Gastrocnemius medialis (tissue), 4 donors: Measurements from ENCODE around the gene CCDC57. TPM values are rescaled to one million over a fixed set of nuclear protein-coding genes. Genes with fewer than 3 reads are reported as not detected.

Experiments
- ATAC-seq, 2 donors: fragments of 150-250 bp; one replicate each; pipeline ENCODE4 v1.9.1; 2016
- DNase-seq, 2 donors: peaks; one replicate each; pipeline ENCODE4 v3.0.0-alpha.2; 2019
- H3K27ac ChIP-seq, 4 donors: fragments of 200-600 bp; sonication (generic); 1 replicate in 1 of 4; 2 replicates in 3 of 4; pipeline ENCODE4 v1.5.1; 2016 to 2018; ENCODE audit warnings: mild to moderate bottlenecking in 2 of 4, moderate library complexity in 1 of 4
- H3K27me3 ChIP-seq, 3 donors: fragments of 200-600 bp; sonication (generic) in 2 of 3; 1 replicate in 1 of 3; 2 replicates in 2 of 3; pipeline versions ENCODE4 v1.5.1 to v1.6.0; 2016 to 2019; ENCODE audit warnings: mild to moderate bottlenecking in 1 of 3, moderate library complexity in 1 of 3
- H3K36me3 ChIP-seq, 2 donors: fragments of 200-600 bp; sonication (generic) in 1 of 2; one replicate each; pipeline ENCODE4 v1.5.1; 2017 to 2018
- H3K4me1 ChIP-seq, 2 donors: fragments of 200-600 bp; sonication (generic) in 1 of 2; one replicate each; pipeline ENCODE4 v1.5.1; 2016 to 2017; ENCODE audit warnings: mild to moderate bottlenecking in 2 of 2
- H3K4me3 ChIP-seq, 4 donors: fragments of 200-600 bp; sonication (generic) in 3 of 4; 1 replicate in 1 of 4; 2 replicates in 3 of 4; pipeline ENCODE4 v1.5.1; 2016 to 2019; ENCODE audit warnings: mild to moderate bottlenecking in 2 of 4
- H3K9me3 ChIP-seq, 3 donors: fragments of 200-600 bp; sonication (generic) in 2 of 3; 1 replicate in 1 of 3; 2 replicates in 2 of 3; pipeline ENCODE4 v1.5.1; 2016 to 2019
- POLR2A ChIP-seq, 2 donors: fragments of 450-650 bp; IDR thresholded peaks; one replicate each; pipeline ENCODE4 v1.6.1; 2017; ENCODE audit warnings: antibody characterized with exemption in 2 of 2, mild to moderate bottlenecking in 2 of 2, moderate library complexity in 2 of 2
- in situ Hi-C, 4 donors: fragments of 200-750 bp; cut with MboI; loops; one replicate each; pipeline versions ENCODE4 v1.15.0 to v1.8.0; 2017; ENCODE audit warnings: low sequenced_read_pairs in 4 of 4
- intact Hi-C: fragments of 100-400 bp; cut with DNase I; formaldehyde crosslinking; loops from one replicate; pipeline ENCODE4 v1.15.1; 2023; ENCODE audit warnings: low total_unique reads
- total RNA-seq, 4 donors: library from RNA; depleted of rRNA; stranded (reverse); fragments of >200 nt; gene quantifications; one replicate each; pipeline versions ENCODE4 v1.1.0 to v1.2.3, GENCODE V29; 2016
- TF ChIP-seq, protein P1 (sequence below), 5 experiments: fragments of 450-650 bp in 3 of 5; fragments of 200-600 bp in 2 of 5; sonication (generic) in 2 of 5; IDR thresholded peaks in 4 of 5; conservative IDR thresholded peaks in 1 of 5; 1 replicate in 4 of 5; 2 replicates in 1 of 5; pipeline ENCODE4 v1.5.1; 2016 to 2019; ENCODE audit warnings: antibody characterized with exemption in 5 of 5, mild to moderate bottlenecking in 3 of 5, moderate library complexity in 3 of 5

The CCDC57 gene
- total RNA-seq, 4 donors from 2014 or later = 3.7 to 11.3 (median 5.1) TPM

DNA sequence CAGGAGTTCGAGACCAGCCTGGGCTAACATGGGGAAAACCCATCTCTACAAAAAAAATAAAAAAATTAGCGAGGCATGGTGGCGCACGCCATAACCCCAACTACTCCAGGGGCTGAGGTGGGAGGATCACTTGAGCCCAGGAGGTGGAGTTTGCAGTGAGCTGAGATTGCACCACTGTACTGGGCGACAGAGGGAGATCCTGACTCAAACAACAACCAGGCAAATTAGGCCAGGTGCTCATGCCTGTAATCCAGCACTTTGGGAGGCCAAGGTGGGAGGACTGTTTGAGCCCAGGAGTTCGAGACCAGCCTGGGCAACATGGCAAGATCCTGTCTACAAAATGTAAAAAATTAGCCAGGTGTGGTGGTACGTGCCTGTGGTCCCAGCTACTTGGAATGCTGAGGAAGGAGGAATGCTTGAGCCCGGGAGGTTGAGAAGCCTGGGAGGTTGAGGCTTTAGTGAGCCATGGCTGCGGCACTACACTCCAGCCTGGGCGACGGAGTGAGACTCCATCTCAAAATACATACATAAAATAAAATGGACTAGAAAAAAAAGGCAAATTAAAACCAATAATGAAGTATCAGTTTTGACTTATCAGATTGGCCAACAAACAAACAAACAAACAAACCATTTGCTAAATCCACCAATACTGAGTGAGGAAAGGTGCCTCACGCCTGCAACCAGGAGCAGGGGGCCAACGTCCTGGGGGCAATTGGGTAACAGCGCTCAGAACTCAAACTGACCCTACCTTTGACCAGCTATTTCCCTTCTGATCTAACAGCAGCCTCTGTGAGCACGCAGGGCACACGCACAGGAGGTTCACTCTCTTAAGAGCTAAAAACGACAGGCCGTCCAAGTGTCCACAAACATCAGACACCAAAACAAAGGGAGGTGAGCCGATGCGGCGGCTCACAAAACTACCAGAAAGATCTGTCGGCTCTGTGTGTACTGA is 95.2 kb downstream of the CCDC57 start:
- no peak for DNase-seq
- H3K36me3 ChIP-seq = peaks cover 0 to 7% of the 10 kb centered on the region in 2 donors
- no peak overlapping the region for H3K27ac ChIP-seq
- H3K4me1 ChIP-seq = no peaks in the 10 kb centered on the region
- H3K9me3 ChIP-seq = no peaks in the 10 kb centered on the region
- ATAC-seq = no peak
- intact Hi-C loops = no loop called here
- in situ Hi-C loops = no loop called here
- no peaks in the 10 kb centered on the region for H3K27me3 ChIP-seq
- no peak overlapping the region for H3K4me3 ChIP-seq
- TF ChIP-seq POLR2A (IDR thresholded peaks at IDR 0.05) = no peak

DNA sequence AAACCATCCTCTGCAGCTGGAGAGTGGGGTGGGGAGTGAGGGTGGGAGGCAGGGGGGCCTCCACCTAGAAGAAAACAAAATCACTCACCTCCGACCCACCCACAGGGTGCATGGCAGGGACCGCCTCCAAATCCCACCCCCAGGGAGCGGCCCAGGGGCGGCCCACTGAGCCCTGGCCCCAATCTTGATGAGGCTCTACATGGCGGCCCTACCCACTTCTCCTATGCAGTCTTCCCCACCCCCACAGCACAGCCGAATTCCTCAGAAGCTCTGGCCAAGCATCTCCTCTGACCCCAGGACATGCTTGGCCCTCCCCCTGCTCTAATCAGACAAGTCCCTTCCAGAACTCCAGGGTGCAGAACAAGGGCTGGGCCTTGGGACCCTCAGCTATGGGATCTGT is 96.4 kb downstream of the CCDC57 start:
- ATAC-seq = no peak
- Histone ChIP-seq H3K4me1 (no peaks in the 10 kb centered on the region), H3K27me3 (no peaks in the 10 kb centered on the region), H3K36me3 (peaks cover 0 to 7% of the 10 kb centered on the region in 2 donors), H3K9me3 (no peaks in the 10 kb centered on the region), H3K4me3 (no peak overlapping the region), H3K27ac (no peak overlapping the region)
- DNase-seq = no peak
- in situ Hi-C loops (no loop called here), intact Hi-C loops (no loop called here)
- TF ChIP-seq POLR2A (IDR thresholded peaks at IDR 0.05) = no peak
- TF ChIP-seq, protein P1, sequence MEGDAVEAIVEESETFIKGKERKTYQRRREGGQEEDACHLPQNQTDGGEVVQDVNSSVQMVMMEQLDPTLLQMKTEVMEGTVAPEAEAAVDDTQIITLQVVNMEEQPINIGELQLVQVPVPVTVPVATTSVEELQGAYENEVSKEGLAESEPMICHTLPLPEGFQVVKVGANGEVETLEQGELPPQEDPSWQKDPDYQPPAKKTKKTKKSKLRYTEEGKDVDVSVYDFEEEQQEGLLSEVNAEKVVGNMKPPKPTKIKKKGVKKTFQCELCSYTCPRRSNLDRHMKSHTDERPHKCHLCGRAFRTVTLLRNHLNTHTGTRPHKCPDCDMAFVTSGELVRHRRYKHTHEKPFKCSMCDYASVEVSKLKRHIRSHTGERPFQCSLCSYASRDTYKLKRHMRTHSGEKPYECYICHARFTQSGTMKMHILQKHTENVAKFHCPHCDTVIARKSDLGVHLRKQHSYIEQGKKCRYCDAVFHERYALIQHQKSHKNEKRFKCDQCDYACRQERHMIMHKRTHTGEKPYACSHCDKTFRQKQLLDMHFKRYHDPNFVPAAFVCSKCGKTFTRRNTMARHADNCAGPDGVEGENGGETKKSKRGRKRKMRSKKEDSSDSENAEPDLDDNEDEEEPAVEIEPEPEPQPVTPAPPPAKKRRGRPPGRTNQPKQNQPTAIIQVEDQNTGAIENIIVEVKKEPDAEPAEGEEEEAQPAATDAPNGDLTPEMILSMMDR (IDR thresholded peaks at IDR 0.05 in 4 of 5, conservative IDR thresholded peaks at IDR 0.05 in 1 of 5) = no peak

DNA sequence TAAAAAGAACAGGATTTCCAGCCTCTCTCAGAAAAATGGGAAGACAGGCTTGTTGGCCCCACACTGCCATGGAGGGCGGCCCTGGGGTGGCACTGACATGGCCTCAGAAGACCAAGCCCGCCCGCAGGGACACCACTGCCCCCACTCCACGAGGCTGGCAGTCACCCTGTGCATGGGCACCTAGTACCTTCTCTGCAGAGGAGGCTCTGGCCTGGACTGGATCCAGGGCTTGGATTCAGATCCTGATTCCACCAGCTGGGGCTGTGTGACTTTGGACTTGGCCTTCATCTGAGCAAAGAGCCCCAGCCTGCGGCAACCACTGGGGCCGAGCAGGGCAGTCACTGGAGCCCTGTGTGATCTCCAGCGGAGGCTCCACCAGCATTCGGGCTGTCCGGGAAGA is 97.8 kb downstream of the CCDC57 start:
- ATAC-seq (no peak), DNase-seq (no peak)
- TF ChIP-seq POLR2A (IDR thresholded peaks at IDR 0.05) = no peak
- TF ChIP-seq, protein P1 (IDR thresholded peaks at IDR 0.05 in 4 of 5, conservative IDR thresholded peaks at IDR 0.05 in 1 of 5) = no peak
- Histone ChIP-seq H3K4me1 (no peaks in the 10 kb centered on the region), H3K36me3 (peaks cover 0 to 7% of the 10 kb centered on the region in 2 donors), H3K4me3 (no peak overlapping the region), H3K9me3 (no peaks in the 10 kb centered on the region), H3K27me3 (no peaks in the 10 kb centered on the region), H3K27ac (no peak overlapping the region)
- in situ Hi-C loops = no loop called here
- intact Hi-C loops = no loop called here

DNA sequence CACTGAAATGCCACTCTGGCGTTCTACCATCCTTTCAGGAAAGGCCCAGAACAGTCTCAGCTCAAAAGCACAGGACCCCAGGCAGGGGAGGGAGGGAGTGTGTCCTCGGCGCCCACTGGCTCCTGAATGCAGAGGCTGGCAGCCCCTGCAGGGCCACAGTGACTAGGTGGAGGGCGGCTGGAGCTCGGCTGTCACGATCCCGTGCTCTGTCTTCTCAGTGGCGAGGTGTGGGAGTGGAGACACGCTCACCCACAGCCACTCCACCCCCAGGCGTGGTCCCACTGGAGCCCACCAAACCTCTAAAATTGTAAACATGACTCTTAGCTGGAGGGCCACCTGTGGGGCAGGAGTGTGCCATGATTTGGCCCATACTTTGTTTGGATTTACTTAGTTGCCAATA is 98.2 kb downstream of the CCDC57 start:
- Histone ChIP-seq H3K36me3 (peaks cover 0 to 7% of the 10 kb centered on the region in 2 donors), H3K27ac (no peak overlapping the region), H3K4me1 (no peaks in the 10 kb centered on the region), H3K27me3 (no peaks in the 10 kb centered on the region), H3K9me3 (no peaks in the 10 kb centered on the region), H3K4me3 (no peak overlapping the region)
- DNase-seq (no peak), ATAC-seq (no peak)
- TF ChIP-seq, protein P1 (IDR thresholded peaks at IDR 0.05 in 4 of 5, conservative IDR thresholded peaks at IDR 0.05 in 1 of 5) = no peak
- TF ChIP-seq POLR2A (IDR thresholded peaks at IDR 0.05) = no peak
- in situ Hi-C loops = no loop called here
- intact Hi-C loops = no loop called here

DNA sequence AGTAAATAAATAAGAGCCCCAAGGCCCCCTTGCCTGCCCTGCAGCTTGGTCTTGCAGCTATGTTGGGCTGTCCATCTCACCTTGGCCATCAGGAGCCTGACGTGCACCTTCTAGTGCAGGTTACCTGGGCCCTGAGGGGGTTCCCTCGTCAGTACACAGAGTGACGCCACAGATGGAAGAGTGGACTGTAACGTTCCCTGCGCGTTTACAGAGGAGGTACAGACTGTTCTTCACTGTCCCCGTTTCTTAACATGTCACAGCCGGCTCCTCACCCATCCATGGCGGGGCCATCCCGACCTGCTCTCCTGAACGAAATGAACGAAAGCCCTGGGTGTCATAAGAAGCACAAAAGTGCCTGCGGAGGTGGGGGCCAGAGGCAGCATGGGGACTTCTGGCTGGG is 98.7 kb downstream of the CCDC57 start:
- no peaks in the 10 kb centered on the region for H3K4me1 ChIP-seq
- ATAC-seq = no peak
- no peaks in the 10 kb centered on the region for H3K9me3 ChIP-seq
- H3K27ac ChIP-seq = no peak overlapping the region
- intact Hi-C loops = no loop called here
- in situ Hi-C loops = no loop called here
- peaks cover 0 to 7% of the 10 kb centered on the region in 2 donors for H3K36me3 ChIP-seq
- no peak overlapping the region for H3K4me3 ChIP-seq
- no peak for DNase-seq
- H3K27me3 ChIP-seq = no peaks in the 10 kb centered on the region
- TF ChIP-seq, protein P1 (IDR thresholded peaks at IDR 0.05 in 4 of 5, conservative IDR thresholded peaks at IDR 0.05 in 1 of 5) = no peak
- no peak for TF ChIP-seq POLR2A (IDR thresholded peaks at IDR 0.05)
